ENCODE results near the gene ZBTB8OS. TPM values are rescaled to one million over a fixed set of nuclear protein-coding genes. Genes with fewer than 3 reads are reported as not detected.

Gene ZBTB8OS
- total RNA-seq: 37.7 and 46.8 TPM in 2 replicates

DNA sequence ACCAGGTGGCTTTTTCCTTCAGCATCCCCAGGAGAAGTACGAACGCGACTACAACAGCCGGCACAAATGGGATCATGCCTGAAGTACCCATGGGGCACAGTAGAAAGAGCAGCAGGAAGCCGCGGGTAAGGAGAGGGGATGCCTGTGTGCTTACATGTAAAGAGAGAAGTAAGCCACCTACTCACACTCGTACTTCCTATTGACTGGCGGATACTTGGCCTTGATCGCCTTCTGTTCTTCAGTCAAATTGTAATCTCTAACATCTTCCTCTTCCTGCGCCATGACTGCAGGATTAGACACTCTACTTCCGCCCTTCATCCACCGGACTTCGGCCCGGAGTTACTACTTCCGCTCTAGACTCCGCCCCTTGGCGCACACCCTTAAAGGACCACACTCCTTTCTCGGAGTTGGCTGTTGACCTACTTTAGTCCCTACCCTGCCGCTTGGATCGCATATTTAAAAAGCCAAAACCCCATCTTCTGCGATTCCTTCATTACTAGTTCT is at the start of gene ZBTB8OS:
Gene ZBTB8OS, minus strand, starts transcription at position 303 of the 504 bp plus-strand sequence. Its CDS starts 21 bp downstream, at position 282.

DNA sequence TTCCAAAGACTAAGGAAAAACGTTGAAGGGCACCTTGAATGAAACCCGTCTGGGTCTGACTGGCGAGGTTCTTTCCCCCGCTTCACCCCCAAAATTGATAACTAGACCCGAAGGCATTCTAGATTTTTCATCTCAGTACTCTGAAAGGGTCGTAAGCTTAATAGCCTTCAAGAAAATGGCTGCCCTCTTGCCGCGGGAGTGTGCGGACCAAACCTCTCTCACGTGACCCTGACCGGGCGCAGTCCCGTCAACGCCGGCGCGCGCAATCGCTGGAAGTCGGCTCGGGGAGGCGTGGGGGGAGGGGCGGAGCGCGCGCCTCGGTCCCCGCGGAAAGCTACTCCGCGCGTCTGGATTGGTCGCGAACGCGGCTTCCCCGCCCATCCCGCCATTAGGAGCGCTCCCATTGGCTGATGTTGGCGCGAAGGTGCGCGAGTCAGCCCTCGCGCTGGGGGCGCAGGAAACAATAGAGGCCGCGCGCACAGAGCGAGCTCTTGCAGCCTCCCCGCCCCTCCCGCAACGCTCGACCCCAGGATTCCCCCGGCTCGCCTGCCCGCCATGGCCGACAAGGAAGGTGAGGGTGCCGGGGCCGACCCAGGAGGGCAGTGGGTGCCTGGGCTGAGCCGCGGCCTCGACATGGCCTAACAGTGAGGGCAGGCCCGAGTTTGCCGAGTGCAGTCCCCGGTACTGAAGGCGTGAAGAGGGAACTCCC is 556 bp upstream of the ZBTB8OS start, which contains the start of gene RBBP4:
Gene RBBP4, plus strand, starts transcription at position 457 of the 709 bp plus-strand sequence. Its CDS starts 99 bp downstream, at position 556.

Other genes with a start within 250 kb of the ZBTB8OS start
- not detected in 2 replicates for gene ZBTB8B, start 185.5 kb downstream of the ZBTB8OS start, total RNA-seq
- gene ZBTB8A, start 111.1 kb downstream of the ZBTB8OS start, total RNA-seq: 4.1 and 4.9 TPM in 2 replicates
- 85.1 and 112 TPM in 2 replicates for gene RBBP4, start 658 bp upstream of the ZBTB8OS start, total RNA-seq
- gene SYNC, start 52.2 kb upstream of the ZBTB8OS start, total RNA-seq: 6.2 and 8.7 TPM in 2 replicates
- 140 and 159 TPM in 2 replicates for gene YARS1, start 166.8 kb upstream of the ZBTB8OS start, total RNA-seq
- gene S100PBP, start 167.1 kb upstream of the ZBTB8OS start, total RNA-seq: 11.7 and 13.3 TPM in 2 replicates
- gene FNDC5, start 220.4 kb upstream of the ZBTB8OS start, total RNA-seq: not detected in 2 replicates
- gene HPCA, start 235.9 kb upstream of the ZBTB8OS start, total RNA-seq: not detected in 2 replicates

Measured in hair follicular keratinocyte (primary cell).